OCI-LY1 (cell line): Measurements from ENCODE around the gene PPP1R1C.

Experiments
- EZH2 ChIP-seq: fragments of 200-600 bp; sonication (generic), shearing (Covaris generic); IDR thresholded peaks from 2 replicates; pipeline ENCODE4 v1.8.0; 2017; ENCODE audit warnings: borderline replicate concordance, mixed run types, mild to moderate bottlenecking, antibody characterized with exemption, low read length, moderate library complexity, mixed read lengths
- TF ChIP-seq, protein P1 (sequence below): fragments of 200-600 bp; sonication (generic), shearing (Covaris generic); IDR thresholded peaks from 2 replicates; pipeline ENCODE4 v1.5.1; 2017; ENCODE audit warnings: mild to moderate bottlenecking, antibody characterized with exemption, low read length, moderate library complexity, mixed read lengths

DNA sequence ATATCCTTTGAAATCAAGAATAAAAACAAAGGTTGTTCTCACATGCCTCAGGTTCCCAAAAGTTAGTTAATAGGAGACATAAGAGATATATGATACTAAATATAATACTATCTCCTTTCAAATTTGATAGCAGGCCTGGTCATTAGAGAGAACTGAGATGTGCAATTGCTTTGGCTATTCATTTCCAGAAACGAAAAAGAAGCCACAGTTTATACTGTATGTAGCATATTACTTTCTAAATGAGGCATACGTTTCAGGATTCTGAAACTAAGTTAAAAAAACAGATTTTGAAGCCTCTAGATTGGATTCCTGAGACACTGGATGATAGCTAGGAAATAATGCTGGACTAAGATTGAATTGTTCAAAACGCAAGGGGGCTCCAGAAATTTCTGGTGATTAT, 7.1 kb downstream of the PPP1R1C start:
- no peak for TF ChIP-seq EZH2
- TF ChIP-seq, protein P1, sequence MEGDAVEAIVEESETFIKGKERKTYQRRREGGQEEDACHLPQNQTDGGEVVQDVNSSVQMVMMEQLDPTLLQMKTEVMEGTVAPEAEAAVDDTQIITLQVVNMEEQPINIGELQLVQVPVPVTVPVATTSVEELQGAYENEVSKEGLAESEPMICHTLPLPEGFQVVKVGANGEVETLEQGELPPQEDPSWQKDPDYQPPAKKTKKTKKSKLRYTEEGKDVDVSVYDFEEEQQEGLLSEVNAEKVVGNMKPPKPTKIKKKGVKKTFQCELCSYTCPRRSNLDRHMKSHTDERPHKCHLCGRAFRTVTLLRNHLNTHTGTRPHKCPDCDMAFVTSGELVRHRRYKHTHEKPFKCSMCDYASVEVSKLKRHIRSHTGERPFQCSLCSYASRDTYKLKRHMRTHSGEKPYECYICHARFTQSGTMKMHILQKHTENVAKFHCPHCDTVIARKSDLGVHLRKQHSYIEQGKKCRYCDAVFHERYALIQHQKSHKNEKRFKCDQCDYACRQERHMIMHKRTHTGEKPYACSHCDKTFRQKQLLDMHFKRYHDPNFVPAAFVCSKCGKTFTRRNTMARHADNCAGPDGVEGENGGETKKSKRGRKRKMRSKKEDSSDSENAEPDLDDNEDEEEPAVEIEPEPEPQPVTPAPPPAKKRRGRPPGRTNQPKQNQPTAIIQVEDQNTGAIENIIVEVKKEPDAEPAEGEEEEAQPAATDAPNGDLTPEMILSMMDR = no peak
